Psoas muscle (tissue), 8 donors: Measurements from ENCODE around the gene SNRNP27. TPM values are rescaled to one million over a fixed set of nuclear protein-coding genes. Genes with fewer than 3 reads are reported as not detected.
"Not testable (repeated sequence)": the region's sequence is repeated elsewhere in the genome, so short reads cannot be mapped to it uniquely, and the experiment has no call there.

Experiments
- ATAC-seq, 4 donors: fragments of 200-7000 bp; cut with Tn5 transposase; one replicate each; pipeline ENCODE4 v1.9.1; 2020; ENCODE audit warnings: moderate library complexity in 3 of 4, mild to moderate bottlenecking in 2 of 4
- DNase-seq, 2 donors: peaks; one replicate each; pipeline ENCODE4 v3.0.0-alpha.2; 2020
- H3K27ac ChIP-seq: fragments of 200-600 bp; one replicate; pipeline ENCODE4 v1.8.0; 2022
- H3K27me3 ChIP-seq, 3 donors: fragments of 200-600 bp in 1 of 3; one replicate each; pipeline versions ENCODE4 v1.6.1 to v1.8.0; 2013 to 2022; ENCODE audit warnings: low read length in 2 of 3, mild to moderate bottlenecking in 2 of 3, moderate library complexity in 1 of 3; ENCODE audit not compliant: insufficient read depth in 3 of 3
- H3K36me3 ChIP-seq, 2 donors: fragments of 200-600 bp in 1 of 2; one replicate each; pipeline versions ENCODE4 v1.6.1 to v1.8.0; 2013 to 2022; ENCODE audit warnings: low read depth in 1 of 2, mild to moderate bottlenecking in 1 of 2, moderate library complexity in 1 of 2; ENCODE audit not compliant: insufficient read depth in 1 of 2
- H3K4me1 ChIP-seq: fragments of 200-600 bp; one replicate; pipeline ENCODE4 v1.8.0; 2022
- H3K4me3 ChIP-seq: fragments of 200-600 bp; one replicate; pipeline ENCODE4 v1.8.0; 2022; ENCODE audit warnings: mild to moderate bottlenecking
- H3K9me3 ChIP-seq: fragments of 200-600 bp; one replicate; pipeline ENCODE4 v1.8.0; 2022
- whole genome bisulfite sequencing, 3 donors: extraction: QIAGEN DNeasy Blood & Tissue Kit; methylation state at CpG; one replicate each; pipeline versions ENCODE4 v1.1.6 to v1.1.7; 2013; 5-methylcytosine and 5-hydroxymethylcytosine counted together
- intact Hi-C, 2 donors: fragments of 100-400 bp; cut with DNase I; formaldehyde crosslinking; loops; one replicate each; pipeline versions ENCODE4 v1.11.0 to v1.14.2; 2022
- polyA plus RNA-seq, 3 donors: library from polyadenylated mRNA; stranded (reverse); fragments of 200-250 nt; gene quantifications; one replicate each; pipeline ENCODE4 v1.2.3, GENCODE V29; 2013
- total RNA-seq, 4 donors: library from RNA; stranded (reverse); fragmentation: NEBNext Ultra II Directional in 2 of 4; extraction: Animal tissue kit (Norgen Biotek cat#: 25700) in 2 of 4; gene quantifications; one replicate each; pipeline versions ENCODE4 v1.2.1 to v1.2.4, GENCODE V29; 2021 to 2023
- TF ChIP-seq, protein P1 (sequence below): fragments of 200-600 bp; IDR thresholded peaks from one replicate; pipeline ENCODE4 v1.8.0; 2022; ENCODE audit warnings: antibody characterized with exemption
- donor health status: healthy with polysubstance abuse.
- donor health status: DM: no; HTN: no; CAD: no; lungs with moderate emphysema.
- donor health status: Bipolar disorder and iron deficiency.
- donor health status: healthy.
- donor health status: DM: yes; HTN: yes; CAD: no.
- donor health status: DM: no; HTN: no; CAD: no.
- donor health status: DM: no; HTN: no; CAD: no.
- donor health status: DM: yes; HTN: yes; CAD: no.

Gene SNRNP27
- total and polyA plus RNA-seq, 7 donors: 75.9 to 215 (median 83.3) TPM

DNA sequence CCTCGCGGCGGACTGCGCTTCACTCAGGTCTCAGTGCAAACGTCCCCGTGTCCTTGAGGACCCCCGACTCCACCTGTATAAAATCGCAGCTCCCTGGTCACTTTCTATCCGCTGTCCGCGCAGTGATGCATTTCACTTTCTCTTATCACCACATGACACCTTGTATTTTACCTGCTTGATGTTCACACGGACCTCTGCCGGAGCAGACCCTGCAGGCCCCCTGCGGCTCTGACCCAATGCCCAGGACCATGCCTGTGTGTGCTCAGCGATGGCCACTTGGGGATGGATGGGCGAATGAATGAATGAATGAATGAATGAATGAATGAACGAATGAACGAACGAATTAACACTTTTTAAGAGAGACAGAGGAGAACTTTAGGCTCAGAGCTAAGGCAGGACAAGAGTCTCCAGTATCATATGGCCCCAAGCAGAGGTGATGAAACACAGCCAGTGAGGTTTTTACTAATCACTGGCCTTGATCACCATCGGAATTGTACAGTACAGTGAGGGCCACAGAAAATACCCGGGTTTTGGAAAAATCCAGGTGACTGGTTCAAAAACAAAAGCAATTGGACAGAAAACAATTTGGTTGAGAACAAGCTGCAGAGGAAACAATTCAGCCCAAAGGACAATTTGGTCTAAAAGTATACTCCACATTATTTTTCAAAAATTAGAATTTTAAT, 55.3 kb downstream of the SNRNP27 start:
- ATAC-seq: no peak
- 68 to 77% (median 76%) methylated on average over 21 of the region's 21 CpGs for WGBS, 3 donors
- H3K27ac ChIP-seq: no peak overlapping the region
- intact Hi-C loops: no loop called here
- DNase-seq: no peak
- H3K27me3 ChIP-seq: peaks cover 0 to 2% (median 0%) of the 10 kb centered on the region in 3 donors
- H3K36me3 ChIP-seq: no peaks in the 10 kb centered on the region
- TF ChIP-seq, protein P1, sequence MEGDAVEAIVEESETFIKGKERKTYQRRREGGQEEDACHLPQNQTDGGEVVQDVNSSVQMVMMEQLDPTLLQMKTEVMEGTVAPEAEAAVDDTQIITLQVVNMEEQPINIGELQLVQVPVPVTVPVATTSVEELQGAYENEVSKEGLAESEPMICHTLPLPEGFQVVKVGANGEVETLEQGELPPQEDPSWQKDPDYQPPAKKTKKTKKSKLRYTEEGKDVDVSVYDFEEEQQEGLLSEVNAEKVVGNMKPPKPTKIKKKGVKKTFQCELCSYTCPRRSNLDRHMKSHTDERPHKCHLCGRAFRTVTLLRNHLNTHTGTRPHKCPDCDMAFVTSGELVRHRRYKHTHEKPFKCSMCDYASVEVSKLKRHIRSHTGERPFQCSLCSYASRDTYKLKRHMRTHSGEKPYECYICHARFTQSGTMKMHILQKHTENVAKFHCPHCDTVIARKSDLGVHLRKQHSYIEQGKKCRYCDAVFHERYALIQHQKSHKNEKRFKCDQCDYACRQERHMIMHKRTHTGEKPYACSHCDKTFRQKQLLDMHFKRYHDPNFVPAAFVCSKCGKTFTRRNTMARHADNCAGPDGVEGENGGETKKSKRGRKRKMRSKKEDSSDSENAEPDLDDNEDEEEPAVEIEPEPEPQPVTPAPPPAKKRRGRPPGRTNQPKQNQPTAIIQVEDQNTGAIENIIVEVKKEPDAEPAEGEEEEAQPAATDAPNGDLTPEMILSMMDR: no peak
- no peak overlapping the region for H3K4me3 ChIP-seq
- no peaks in the 10 kb centered on the region for H3K9me3 ChIP-seq
- H3K4me1 ChIP-seq: no peaks in the 10 kb centered on the region

DNA sequence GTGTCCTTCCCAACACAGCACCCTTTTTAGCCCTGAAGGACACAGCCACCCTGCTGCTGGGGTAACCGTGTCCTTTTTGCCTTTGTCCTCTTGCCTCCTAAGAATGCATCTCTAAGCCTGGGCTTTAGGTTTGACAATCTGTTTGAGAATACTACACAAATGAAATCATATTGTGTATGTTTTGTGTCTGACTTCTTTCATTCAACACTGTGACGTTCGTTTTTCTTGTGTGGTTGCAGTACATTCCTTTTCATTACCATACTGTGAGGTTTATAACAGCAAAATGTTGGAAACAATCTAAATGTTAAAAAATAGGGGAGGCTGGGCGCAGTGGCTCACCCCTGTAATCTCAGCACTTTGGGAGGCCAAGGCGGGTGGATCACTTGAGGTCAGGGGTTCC, 56.5 kb downstream of the SNRNP27 start:
- no peak overlapping the region for H3K27ac ChIP-seq
- ATAC-seq (no peak), DNase-seq (no peak)
- TF ChIP-seq, protein P1: no peak
- 81 to 88% (median 83%) methylated on average over 5 of the region's 5 CpGs for WGBS, 3 donors
- intact Hi-C loops: no loop called here
- H3K4me3 ChIP-seq: no peak overlapping the region
- H3K9me3 ChIP-seq: no peaks in the 10 kb centered on the region
- H3K4me1 ChIP-seq: no peaks in the 10 kb centered on the region
- H3K36me3 ChIP-seq: no peaks in the 10 kb centered on the region
- peaks cover 0 to 2% (median 0%) of the 10 kb centered on the region in 3 donors for H3K27me3 ChIP-seq

DNA sequence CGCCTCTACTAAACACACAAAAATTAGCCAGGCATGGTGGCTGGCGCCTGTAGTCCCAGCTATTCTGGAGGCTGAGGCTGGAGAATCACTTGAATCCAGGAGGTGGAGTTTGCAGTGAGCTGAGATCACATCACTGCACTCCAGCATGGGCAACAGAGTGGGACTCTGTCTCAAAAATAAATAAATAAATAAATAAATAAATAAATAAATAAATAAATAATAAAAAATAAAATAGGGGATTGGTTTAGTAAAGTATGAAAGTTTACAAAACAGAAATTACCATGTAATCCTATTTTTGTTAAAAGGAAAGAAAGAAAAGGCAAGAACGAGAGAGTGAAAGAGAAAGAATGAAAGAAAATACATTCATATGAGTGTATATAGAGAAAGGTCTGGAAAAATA, 56.9 kb downstream of the SNRNP27 start:
- H3K27me3 ChIP-seq, DNase-seq, H3K27ac ChIP-seq, ATAC-seq, intact Hi-C loops, H3K4me1 ChIP-seq, H3K9me3 ChIP-seq, H3K36me3 ChIP-seq, H3K4me3 ChIP-seq: not testable (repeated sequence)
- WGBS, 3 donors: 95 to 96% (median 96%) methylated on average over 3 of the region's 3 CpGs

DNA sequence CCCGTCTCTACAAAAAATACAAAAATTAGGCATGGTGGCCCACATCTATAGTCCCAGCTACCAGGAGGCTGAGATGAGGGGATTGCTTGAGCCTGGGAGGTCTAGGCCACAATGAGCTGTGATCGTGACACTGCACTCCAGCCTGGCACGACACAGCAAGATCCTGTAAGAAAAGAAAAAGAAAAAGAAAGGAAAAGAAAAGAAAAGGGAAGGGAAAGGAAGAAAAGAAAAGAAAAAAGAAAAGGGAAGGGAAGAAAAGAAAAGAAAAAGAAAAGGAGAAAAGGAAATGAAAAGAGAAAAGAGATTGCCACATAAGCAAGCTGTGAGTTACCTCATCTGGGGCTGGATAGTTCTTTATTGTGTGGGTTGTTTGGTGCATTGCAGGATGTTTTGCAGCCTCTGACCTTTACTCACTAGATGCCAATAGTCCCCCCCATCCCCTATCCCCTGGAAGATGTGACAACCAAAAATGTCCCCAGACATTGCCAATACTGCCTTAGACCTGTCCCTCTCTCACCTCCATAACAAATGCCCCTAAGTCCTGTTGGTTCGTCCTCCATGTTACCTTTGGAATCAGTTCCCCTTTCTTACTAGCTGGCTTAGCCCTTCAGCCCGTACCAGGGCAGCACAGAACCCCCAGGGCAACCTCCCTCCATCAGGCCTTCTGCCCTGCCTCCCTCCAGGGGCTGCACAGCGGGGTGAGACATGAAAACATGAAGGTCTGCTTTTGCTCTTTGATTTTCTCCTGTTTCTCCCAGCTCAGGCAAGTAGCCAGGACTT, 58.8 kb downstream of the SNRNP27 start:
- Histone ChIP-seq H3K36me3 (no peaks in the 10 kb centered on the region), H3K27me3 (peaks cover 0 to 2% (median 0%) of the 10 kb centered on the region in 3 donors), H3K4me1 (no peaks in the 10 kb centered on the region), H3K27ac (no peak overlapping the region), H3K4me3 (no peak overlapping the region), H3K9me3 (no peaks in the 10 kb centered on the region)
- no peak for ATAC-seq
- intact Hi-C loops: no loop called here
- TF ChIP-seq, protein P1: no peak
- no peak for DNase-seq
- WGBS, 3 donors: 76 to 86% (median 84%) methylated on average over 6 of the region's 6 CpGs

DNA sequence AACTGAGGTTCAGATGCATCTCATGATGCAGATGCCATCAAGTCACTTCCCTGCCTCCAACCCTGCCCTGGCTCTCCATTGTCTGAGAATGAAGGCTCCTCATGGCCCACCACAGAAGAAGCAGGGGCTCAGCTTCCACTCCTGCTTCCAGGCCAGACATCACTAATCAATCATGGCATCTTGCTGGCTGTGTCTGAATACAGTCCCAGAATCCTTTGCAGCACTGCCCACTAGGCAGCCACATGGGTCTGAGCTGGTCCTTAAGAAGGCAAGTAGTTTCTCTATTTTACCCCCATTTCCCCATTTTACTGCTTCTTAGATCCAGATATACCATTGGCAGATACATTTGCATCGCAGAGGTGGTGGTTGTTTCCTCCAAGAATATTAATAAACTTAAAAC, 60.3 kb downstream of the SNRNP27 start:
- H3K4me1 ChIP-seq: no peaks in the 10 kb centered on the region
- WGBS, 3 donors: 95 to 98% (median 96%) methylated on average over 1 of the region's 1 CpG
- no peak overlapping the region for H3K4me3 ChIP-seq
- TF ChIP-seq, protein P1: no peak
- intact Hi-C loops: no loop called here
- no peaks in the 10 kb centered on the region for H3K27me3 ChIP-seq
- no peak for DNase-seq
- no peaks in the 10 kb centered on the region for H3K9me3 ChIP-seq
- ATAC-seq: no peak
- no peak overlapping the region for H3K27ac ChIP-seq
- no peaks in the 10 kb centered on the region for H3K36me3 ChIP-seq
